WTC11 (cell line): ENCODE results near the gene ABCD3. TPM values are rescaled to one million over a fixed set of nuclear protein-coding genes. Genes with fewer than 3 reads are reported as not detected.

ENCODE experiments used
- ATAC-seq: fragments of 200-7000 bp; cut with Tn5 transposase; 2 replicates; pipeline ENCODE4 v1.10.0; 2021; ENCODE audit warnings: mild to moderate bottlenecking, moderate library complexity
- CTCF ChIA-PET: fragments of 300-600 bp; sonication (Branson Sonifier 250); formaldehyde crosslinking; loops from one replicate; lab custom pipeline; 2021; ENCODE audit warnings: antibody characterized with exemption; lab: Charles Lee
- POLR2A ChIA-PET: fragments of 350-600 bp; sonication (Branson Sonifier 250); formaldehyde crosslinking; loops from one replicate; lab custom pipeline; 2021; ENCODE audit warnings: antibody characterized with exemption; lab: Charles Lee
- DNase-seq: peaks from one replicate; pipeline ENCODE4 v3.0.0; 2021; ENCODE audit warnings: low spot score
- H3K27ac Mint-ChIP-seq: 2 replicates; pipeline ENCODE4 v1.8.0; 2021; ENCODE audit warnings: mixed read lengths
- H3K27me3 Mint-ChIP-seq: 2 replicates; pipeline ENCODE4 v1.8.0; 2021; ENCODE audit warnings: low read depth, mild to moderate bottlenecking, moderate library complexity, mixed read lengths
- H3K36me3 Mint-ChIP-seq: 2 replicates; pipeline ENCODE4 v1.8.0; 2021; ENCODE audit warnings: mixed read lengths
- H3K4me1 Mint-ChIP-seq: 2 replicates; pipeline ENCODE4 v1.8.0; 2022; ENCODE audit warnings: mixed read lengths
- H3K4me3 Mint-ChIP-seq: 2 replicates; pipeline ENCODE4 v1.8.0; 2021; ENCODE audit warnings: mild to moderate bottlenecking, moderate library complexity, mixed read lengths
- H3K9me3 Mint-ChIP-seq: 2 replicates; pipeline ENCODE4 v1.8.0; 2021; ENCODE audit warnings: mixed read lengths
- ESRRA ChIP-seq: sonication (generic); formaldehyde crosslinking; IDR thresholded peaks from 2 replicates; pipeline ENCODE4 v1.8.1; 2022; ENCODE audit warnings: mild to moderate bottlenecking, missing genetic modification reagents, borderline replicate concordance
- HMGA2 ChIP-seq: fragments of 250-450 bp; sonication (Bioruptor Pico); IDR thresholded peaks from 2 replicates; pipeline ENCODE4 v1.4.0; 2021; ENCODE audit warnings: mild to moderate bottlenecking, moderate library complexity
- IRF2 ChIP-seq: sonication (generic); formaldehyde crosslinking; IDR thresholded peaks from 2 replicates; pipeline ENCODE4 v1.8.0; 2022; ENCODE audit warnings: low read depth, missing genetic modification reagents, borderline replicate concordance
- NFATC4 ChIP-seq: fragments of 250-450 bp; sonication (Bioruptor Pico); IDR thresholded peaks from 2 replicates; pipeline ENCODE4 v1.9.0; 2021; ENCODE audit warnings: mild to moderate bottlenecking
- NFE2L1 ChIP-seq: sonication (generic); formaldehyde crosslinking; IDR thresholded peaks from 2 replicates; pipeline ENCODE4 v1.8.1; 2023; ENCODE audit warnings: missing genetic modification reagents
- NR1H2 ChIP-seq: sonication (generic); formaldehyde crosslinking; IDR thresholded peaks from 2 replicates; pipeline ENCODE4 v1.9.0; 2021; ENCODE audit warnings: mild to moderate bottlenecking, moderate library complexity, missing genetic modification reagents
- NR3C1 ChIP-seq: sonication (generic); formaldehyde crosslinking; conservative IDR thresholded peaks from 2 replicates; pipeline ENCODE4 v1.8.1; 2023; ENCODE audit warnings: low read depth, mild to moderate bottlenecking, missing genetic modification reagents
- TEAD1 ChIP-seq: sonication (generic); formaldehyde crosslinking; IDR thresholded peaks from 2 replicates; pipeline ENCODE4 v1.8.0; 2022; ENCODE audit warnings: mild to moderate bottlenecking, missing genetic modification reagents
- ZNF219 ChIP-seq: sonication (generic); formaldehyde crosslinking; IDR thresholded peaks from 2 replicates; pipeline ENCODE4 v1.8.0; 2023; ENCODE audit warnings: missing genetic modification reagents, mild to moderate bottlenecking, borderline replicate concordance
- total RNA-seq: library from RNA; stranded (reverse); gene quantifications from 3 replicates; pipeline ENCODE4 v1.2.3, GENCODE V29; 2021
- TF ChIP-seq, protein P1 (sequence below): fragments of 250-450 bp; sonication (Bioruptor Pico); IDR thresholded peaks from 2 replicates; pipeline ENCODE4 v2.1.2; 2022; ENCODE audit warnings: mild to moderate bottlenecking, moderate library complexity
- TF ChIP-seq, protein P2 (sequence below): sonication (generic); formaldehyde crosslinking; IDR thresholded peaks from 2 replicates; pipeline ENCODE4 v1.8.1; 2022; ENCODE audit warnings: missing genetic modification reagents, borderline replicate concordance
- TF ChIP-seq, protein P3 (sequence below): sonication (generic); formaldehyde crosslinking; conservative IDR thresholded peaks from 2 replicates; pipeline ENCODE4 v1.8.1; 2022; ENCODE audit warnings: mild to moderate bottlenecking, missing genetic modification reagents
- TF ChIP-seq, protein P4 (sequence below): fragments of 250-450 bp; sonication (Bioruptor Pico); IDR thresholded peaks from 2 replicates; pipeline ENCODE4 v1.8.0; 2021; ENCODE audit warnings: mild to moderate bottlenecking
- TF ChIP-seq, protein P5 (sequence below): sonication (generic); formaldehyde crosslinking; IDR thresholded peaks from 2 replicates; pipeline ENCODE4 v1.8.0; 2022; ENCODE audit warnings: mild to moderate bottlenecking, missing genetic modification reagents
- TF ChIP-seq, protein P6 (sequence below): sonication (generic); formaldehyde crosslinking; IDR thresholded peaks from 2 replicates; pipeline ENCODE4 v1.8.0; 2022; ENCODE audit warnings: missing genetic modification reagents
- TF ChIP-seq, protein P7 (sequence below): sonication (generic); formaldehyde crosslinking; IDR thresholded peaks from 2 replicates; pipeline ENCODE4 v1.8.1; 2022; ENCODE audit warnings: mild to moderate bottlenecking, moderate library complexity, missing genetic modification reagents
- TF ChIP-seq, protein P8 (sequence below): fragments of 250-450 bp; sonication (Bioruptor Pico); IDR thresholded peaks from 2 replicates; pipeline ENCODE4 v1.9.0; 2021; ENCODE audit warnings: moderate library complexity, mild to moderate bottlenecking, inconsistent platforms, borderline replicate concordance
- TF ChIP-seq, protein P9 (sequence below): sonication (generic); formaldehyde crosslinking; IDR thresholded peaks from 2 replicates; pipeline ENCODE4 v1.8.0; 2022; ENCODE audit warnings: mild to moderate bottlenecking, missing genetic modification reagents

The ABCD3 gene
- total RNA-seq, 1 experiment from 2014 or later: 27.2 TPM

DNA sequence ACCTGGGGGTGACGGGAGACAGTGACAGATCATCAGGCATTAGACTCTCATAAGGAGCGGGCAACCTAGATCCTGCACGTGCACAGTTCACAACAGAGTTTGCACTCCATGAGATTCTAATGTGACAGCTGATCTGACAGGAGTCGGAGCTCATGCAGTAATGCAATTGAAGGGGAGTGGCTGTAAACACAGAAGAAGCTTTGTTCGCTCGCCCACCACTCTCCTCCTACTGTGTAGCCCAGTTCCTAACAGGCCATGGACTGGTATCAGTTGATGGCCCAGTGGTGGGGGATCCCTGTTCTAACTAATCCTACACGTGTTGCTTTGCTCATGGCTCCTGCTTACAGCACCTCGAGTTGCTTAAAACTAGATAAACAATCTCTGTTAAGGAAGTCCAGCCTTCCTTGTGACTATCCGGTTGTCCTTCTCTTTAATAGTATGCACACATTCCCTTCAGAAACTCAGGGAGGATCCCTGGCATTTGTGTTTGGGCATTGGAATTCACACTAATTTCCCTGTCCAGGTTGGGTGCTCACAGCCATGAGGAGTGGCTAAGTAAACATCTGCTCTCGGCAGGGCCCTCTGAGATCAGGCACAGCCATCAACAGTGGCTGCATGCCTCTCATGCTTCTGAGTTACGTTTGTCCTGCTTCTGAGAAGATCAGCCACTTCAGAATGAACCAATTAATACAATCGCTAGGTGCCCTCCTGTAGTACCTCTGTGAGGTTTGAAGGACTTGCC, 144.5 kb downstream of the ABCD3 start (continued):
- TF ChIP-seq, protein P1, sequence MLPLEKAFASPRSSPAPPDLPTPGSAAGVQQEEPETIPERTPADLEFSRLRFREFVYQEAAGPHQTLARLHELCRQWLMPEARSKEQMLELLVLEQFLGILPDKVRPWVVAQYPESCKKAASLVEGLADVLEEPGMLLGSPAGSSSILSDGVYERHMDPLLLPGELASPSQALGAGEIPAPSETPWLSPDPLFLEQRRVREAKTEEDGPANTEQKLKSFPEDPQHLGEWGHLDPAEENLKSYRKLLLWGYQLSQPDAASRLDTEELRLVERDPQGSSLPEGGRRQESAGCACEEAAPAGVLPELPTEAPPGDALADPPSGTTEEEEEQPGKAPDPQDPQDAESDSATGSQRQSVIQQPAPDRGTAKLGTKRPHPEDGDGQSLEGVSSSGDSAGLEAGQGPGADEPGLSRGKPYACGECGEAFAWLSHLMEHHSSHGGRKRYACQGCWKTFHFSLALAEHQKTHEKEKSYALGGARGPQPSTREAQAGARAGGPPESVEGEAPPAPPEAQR (CRISPR knock-in tag): no peak
- TF ChIP-seq, protein P2, sequence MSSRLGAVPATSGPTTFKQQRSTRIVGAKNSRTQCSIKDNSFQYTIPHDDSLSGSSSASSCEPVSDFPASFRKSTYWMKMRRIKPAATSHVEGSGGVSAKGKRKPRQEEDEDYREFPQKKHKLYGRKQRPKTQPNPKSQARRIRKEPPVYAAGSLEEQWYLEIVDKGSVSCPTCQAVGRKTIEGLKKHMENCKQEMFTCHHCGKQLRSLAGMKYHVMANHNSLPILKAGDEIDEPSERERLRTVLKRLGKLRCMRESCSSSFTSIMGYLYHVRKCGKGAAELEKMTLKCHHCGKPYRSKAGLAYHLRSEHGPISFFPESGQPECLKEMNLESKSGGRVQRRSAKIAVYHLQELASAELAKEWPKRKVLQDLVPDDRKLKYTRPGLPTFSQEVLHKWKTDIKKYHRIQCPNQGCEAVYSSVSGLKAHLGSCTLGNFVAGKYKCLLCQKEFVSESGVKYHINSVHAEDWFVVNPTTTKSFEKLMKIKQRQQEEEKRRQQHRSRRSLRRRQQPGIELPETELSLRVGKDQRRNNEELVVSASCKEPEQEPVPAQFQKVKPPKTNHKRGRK (CRISPR knock-in tag): no peak
- TF ChIP-seq, protein P3, sequence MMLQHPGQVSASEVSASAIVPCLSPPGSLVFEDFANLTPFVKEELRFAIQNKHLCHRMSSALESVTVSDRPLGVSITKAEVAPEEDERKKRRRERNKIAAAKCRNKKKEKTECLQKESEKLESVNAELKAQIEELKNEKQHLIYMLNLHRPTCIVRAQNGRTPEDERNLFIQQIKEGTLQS (CRISPR knock-in tag): no peak
- TF ChIP-seq, protein P4, sequence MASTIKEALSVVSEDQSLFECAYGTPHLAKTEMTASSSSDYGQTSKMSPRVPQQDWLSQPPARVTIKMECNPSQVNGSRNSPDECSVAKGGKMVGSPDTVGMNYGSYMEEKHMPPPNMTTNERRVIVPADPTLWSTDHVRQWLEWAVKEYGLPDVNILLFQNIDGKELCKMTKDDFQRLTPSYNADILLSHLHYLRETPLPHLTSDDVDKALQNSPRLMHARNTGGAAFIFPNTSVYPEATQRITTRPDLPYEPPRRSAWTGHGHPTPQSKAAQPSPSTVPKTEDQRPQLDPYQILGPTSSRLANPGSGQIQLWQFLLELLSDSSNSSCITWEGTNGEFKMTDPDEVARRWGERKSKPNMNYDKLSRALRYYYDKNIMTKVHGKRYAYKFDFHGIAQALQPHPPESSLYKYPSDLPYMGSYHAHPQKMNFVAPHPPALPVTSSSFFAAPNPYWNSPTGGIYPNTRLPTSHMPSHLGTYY: no peak
- TF ChIP-seq NFATC4 (CRISPR knock-in tag) (no peak), NR1H2 (no peak), NFE2L1 (CRISPR knock-in tag) (no peak), HMGA2 (CRISPR knock-in tag) (no peak)
- TF ChIP-seq, protein P5, sequence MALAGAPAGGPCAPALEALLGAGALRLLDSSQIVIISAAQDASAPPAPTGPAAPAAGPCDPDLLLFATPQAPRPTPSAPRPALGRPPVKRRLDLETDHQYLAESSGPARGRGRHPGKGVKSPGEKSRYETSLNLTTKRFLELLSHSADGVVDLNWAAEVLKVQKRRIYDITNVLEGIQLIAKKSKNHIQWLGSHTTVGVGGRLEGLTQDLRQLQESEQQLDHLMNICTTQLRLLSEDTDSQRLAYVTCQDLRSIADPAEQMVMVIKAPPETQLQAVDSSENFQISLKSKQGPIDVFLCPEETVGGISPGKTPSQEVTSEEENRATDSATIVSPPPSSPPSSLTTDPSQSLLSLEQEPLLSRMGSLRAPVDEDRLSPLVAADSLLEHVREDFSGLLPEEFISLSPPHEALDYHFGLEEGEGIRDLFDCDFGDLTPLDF: no peak
- TF ChIP-seq, protein P6, sequence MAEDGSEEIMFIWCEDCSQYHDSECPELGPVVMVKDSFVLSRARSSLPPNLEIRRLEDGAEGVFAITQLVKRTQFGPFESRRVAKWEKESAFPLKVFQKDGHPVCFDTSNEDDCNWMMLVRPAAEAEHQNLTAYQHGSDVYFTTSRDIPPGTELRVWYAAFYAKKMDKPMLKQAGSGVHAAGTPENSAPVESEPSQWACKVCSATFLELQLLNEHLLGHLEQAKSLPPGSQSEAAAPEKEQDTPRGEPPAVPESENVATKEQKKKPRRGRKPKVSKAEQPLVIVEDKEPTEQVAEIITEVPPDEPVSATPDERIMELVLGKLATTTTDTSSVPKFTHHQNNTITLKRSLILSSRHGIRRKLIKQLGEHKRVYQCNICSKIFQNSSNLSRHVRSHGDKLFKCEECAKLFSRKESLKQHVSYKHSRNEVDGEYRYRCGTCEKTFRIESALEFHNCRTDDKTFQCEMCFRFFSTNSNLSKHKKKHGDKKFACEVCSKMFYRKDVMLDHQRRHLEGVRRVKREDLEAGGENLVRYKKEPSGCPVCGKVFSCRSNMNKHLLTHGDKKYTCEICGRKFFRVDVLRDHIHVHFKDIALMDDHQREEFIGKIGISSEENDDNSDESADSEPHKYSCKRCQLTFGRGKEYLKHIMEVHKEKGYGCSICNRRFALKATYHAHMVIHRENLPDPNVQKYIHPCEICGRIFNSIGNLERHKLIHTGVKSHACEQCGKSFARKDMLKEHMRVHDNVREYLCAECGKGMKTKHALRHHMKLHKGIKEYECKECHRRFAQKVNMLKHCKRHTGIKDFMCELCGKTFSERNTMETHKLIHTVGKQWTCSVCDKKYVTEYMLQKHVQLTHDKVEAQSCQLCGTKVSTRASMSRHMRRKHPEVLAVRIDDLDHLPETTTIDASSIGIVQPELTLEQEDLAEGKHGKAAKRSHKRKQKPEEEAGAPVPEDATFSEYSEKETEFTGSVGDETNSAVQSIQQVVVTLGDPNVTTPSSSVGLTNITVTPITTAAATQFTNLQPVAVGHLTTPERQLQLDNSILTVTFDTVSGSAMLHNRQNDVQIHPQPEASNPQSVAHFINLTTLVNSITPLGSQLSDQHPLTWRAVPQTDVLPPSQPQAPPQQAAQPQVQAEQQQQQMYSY (CRISPR knock-in tag): no peak

DNA sequence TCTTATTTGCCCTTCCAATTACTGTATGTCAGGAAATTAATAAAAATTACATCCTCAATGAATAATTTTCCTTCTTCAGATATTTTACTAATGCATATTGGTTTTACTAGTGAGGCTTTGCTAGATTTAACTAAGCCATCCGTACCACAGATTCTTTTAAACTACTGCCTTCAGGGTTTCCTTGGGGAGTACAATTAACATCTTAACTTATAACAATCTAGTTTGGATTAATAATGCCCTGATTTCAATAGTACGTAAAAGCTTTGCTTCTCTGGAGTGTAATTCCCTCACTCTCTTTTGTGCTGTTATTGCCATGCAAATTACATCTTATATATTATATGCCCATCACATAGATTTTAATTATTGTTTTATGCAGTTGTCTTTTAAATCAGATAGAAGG, 147.7 kb downstream of the ABCD3 start:
- Mint-ChIP-seq H3K4me1 (peaks cover 4% of the 10 kb centered on the region), H3K27ac (no peak overlapping the region), H3K36me3 (peaks cover 7% of the 10 kb centered on the region; the same call in 1 of the 2 replicates), H3K27me3 (no peaks in the 10 kb centered on the region; the same call in 1 of the 2 replicates), H3K9me3 (peaks cover 20% of the 10 kb centered on the region), H3K4me3 (no peak overlapping the region)
- TF ChIP-seq IRF2 (CRISPR knock-in tag) (no peak), ESRRA (no peak), NR3C1 (CRISPR knock-in tag) (no peak), NFATC4 (CRISPR knock-in tag) (no peak), TEAD1 (CRISPR knock-in tag) (no peak), ZNF219 (CRISPR knock-in tag) (no peak)
- TF ChIP-seq, protein P7, sequence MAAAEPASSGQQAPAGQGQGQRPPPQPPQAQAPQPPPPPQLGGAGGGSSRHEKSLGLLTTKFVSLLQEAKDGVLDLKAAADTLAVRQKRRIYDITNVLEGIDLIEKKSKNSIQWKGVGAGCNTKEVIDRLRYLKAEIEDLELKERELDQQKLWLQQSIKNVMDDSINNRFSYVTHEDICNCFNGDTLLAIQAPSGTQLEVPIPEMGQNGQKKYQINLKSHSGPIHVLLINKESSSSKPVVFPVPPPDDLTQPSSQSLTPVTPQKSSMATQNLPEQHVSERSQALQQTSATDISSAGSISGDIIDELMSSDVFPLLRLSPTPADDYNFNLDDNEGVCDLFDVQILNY (CRISPR knock-in tag): no peak
- TF ChIP-seq, protein P8, sequence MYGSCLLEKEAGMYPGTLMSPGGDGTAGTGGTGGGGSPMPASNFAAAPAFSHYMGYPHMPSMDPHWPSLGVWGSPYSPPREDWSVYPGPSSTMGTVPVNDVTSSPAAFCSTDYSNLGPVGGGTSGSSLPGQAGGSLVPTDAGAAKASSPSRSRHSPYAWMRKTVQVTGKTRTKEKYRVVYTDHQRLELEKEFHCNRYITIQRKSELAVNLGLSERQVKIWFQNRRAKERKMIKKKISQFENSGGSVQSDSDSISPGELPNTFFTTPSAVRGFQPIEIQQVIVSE (CRISPR knock-in tag): no peak
- TF ChIP-seq, protein P4: no peak
- TF ChIP-seq, protein P9, sequence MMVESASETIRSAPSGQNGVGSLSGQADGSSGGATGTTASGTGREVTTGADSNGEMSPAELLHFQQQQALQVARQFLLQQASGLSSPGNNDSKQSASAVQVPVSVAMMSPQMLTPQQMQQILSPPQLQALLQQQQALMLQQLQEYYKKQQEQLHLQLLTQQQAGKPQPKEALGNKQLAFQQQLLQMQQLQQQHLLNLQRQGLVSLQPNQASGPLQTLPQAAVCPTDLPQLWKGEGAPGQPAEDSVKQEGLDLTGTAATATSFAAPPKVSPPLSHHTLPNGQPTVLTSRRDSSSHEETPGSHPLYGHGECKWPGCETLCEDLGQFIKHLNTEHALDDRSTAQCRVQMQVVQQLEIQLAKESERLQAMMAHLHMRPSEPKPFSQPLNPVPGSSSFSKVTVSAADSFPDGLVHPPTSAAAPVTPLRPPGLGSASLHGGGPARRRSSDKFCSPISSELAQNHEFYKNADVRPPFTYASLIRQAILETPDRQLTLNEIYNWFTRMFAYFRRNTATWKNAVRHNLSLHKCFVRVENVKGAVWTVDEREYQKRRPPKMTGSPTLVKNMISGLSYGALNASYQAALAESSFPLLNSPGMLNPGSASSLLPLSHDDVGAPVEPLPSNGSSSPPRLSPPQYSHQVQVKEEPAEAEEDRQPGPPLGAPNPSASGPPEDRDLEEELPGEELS (CRISPR knock-in tag): no peak
- CTCF ChIA-PET: no interaction called here
- DNase-seq (no peak), ATAC-seq (no peak)
- POLR2A ChIA-PET: no interaction called here
